HG02588 (cell line): ENCODE data around the gene TRIM26.
"Not testable (repeated sequence)": the region's sequence is repeated elsewhere in the genome, so short reads cannot be mapped to it uniquely, and the experiment has no call there.

Source experiments
- ATAC-seq: cut with Tn5 transposase; IDR thresholded peaks from one replicate; pipeline ENCODE4 v1.9.1; 2021; ENCODE audit warnings: mild to moderate bottlenecking, moderate library complexity; ENCODE audit not compliant: unreplicated experiment

Gene TRIM26

DNA sequence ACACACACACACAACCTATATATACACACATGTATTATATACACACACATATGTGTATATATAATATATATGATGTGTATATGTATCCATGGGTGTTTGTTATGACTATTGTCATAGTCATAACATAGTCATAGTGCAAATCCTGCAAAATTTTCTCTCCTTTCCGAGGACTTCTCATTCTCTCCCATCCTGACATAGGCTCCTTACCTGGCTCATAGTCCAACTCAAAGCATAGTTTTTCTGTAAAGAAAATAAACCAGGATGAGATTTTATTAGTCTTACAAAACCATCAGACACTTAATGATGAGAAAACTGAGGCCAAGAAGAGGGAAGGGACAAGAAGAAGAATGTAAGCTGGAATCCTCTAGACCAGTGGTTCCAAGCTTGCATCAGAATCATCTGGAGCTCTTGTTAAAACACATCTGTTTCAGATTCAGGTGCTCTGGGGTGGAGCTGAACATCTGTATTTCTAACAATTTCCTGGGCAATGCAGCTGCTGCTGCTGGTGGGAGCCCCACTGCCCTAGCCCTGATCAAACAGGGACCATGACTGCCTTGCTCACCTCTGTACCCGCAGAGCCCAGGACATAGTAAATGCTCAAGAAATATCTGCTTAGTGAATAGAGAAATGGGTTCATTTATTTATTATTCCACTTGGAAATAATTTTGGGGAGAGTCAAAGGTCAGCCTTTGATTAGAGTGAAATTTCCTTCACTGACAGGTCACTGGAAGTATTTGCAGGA lies 57.5 kb downstream of the TRIM26 start:
- ATAC-seq: no peak

DNA sequence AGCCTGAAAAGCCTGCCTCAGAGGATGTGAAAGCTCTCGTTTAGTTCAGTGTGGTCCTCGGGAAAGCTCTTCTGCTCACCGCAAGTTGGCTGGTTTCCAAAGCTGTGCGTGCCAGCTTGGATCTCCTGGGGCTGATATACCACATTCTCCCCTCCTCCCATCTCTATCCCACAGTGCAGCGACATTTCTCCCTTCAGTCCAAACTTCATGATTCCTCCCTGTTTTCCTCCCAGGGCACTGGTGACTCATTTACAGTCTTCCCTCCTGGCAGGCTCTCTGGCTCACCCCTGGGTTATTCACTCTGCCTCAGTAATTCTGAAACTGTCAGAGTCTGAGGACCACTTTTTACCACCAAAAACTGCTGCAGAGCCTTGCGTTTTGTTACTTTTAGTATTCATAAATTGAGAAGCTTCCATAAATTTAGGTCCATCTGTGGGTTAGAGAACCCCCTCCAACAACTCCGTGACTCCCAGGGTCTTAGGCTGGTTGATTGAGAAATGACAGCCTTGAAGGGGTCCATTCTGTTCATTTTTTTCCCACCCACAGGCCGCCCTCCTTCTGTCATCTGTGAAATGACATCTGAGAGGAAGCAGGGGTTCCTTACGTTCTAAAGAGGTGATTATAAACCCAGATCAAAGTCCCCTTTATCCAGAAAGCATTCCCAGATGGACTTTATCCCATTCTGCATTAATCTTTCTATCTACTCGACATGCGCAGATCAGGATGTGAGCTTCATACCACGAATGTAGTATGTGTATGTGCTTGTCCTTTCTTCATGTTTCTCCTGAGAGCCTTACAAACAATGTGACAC lies 58.3 kb downstream of the TRIM26 start:
- no peak for ATAC-seq

DNA sequence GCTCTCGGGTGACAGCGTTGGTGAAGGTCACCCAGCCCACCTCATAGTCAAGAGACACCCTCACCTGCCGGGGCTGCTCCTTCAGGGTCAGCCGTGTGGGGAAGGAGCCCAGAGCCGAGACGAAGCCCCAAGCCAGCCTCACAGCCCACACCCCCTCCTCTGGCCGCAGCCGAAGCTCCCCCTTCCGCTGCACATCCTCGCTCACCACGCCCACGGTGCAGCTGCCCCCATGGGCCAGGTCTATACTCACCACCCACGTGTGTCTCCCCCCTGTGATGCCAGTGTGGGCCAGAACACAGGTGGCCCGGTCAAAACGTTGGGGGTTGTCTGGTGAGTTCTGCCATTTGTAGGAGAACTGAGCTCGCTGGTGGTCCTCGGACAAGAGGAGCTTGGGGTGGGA lies 59.1 kb downstream of the TRIM26 start:
- no peak for ATAC-seq

DNA sequence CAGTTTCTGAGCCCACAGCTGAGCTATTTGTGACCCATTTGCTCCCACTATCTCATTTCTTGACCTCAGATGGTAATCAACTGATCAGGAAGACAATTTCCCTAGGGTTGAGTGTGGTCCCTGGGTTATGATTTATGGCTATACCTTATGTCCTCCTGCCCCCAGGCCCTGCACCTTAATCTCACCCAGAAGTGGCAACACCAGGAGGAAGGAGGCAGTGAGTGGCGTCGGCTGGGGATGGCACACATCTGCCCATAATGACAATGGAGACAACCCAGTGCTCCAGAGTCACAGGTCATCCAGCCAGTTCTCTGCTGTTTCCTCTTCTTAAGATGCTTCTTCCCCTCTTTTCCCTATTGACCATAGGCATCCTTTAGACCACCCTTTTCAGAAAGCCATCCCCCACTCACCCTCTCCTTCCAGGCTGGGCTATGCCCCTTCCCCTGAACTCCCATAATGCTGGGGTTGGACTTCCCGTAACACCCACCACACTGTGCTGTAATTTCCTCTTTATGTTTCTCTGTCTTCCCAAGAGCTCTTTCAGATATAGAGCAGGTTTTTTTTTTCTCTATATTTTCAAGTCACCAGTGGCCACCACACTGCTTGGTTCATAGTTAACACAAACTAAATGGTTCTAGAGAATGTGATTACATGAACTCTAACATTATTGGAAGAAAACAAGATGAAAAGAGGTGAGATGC lies 60.1 kb downstream of the TRIM26 start:
- no peak for ATAC-seq

DNA sequence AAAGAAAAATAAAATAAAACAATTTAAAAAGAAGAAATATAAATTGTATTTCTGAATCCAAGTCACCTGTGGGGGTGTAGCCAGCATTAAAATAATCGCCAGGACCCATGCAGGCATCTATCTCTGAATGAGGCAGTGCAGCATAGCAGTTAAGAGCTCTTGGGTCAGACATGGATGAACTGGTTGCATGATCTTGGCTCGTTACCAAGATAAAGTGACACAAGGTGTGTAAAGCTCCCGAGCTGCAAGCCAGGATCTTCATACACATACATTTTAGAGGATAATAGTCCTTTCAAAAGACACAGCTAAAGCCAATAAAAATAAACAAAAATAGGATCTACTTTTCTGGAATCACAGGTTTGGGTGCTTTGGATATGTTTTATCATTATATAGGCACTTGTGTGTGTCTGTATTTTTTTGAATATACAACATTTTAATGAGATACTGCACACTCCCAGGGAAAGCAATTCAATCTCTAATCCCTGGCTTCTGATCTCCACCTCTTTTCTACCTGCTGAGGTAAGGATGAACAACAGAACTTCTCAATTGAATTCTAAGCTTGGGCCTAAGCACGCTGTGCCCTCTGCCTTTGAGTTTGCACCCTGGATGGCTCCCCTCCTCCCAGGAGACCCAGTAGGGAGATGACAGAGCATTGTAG lies 61.1 kb downstream of the TRIM26 start:
- ATAC-seq: no peak

DNA sequence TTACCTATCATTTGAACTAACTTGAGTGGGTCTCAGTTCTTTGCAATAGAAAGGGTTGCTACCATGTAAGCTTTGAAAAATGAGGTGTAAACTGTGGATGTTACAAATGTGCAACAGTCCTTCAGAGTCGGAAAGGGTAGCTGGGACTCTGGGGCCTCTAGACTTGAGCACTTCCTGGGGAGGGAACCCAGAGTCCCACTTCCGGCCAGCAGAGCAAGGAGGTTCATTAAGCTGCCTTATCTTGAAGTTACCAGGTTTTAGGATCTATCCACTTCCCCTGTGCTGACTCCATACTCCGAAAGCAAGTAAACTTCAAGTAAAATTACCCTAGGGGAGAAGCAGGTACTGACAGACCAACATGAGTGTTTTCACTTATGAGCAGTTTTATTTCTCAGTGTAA lies 61.6 kb downstream of the TRIM26 start:
- ATAC-seq: no peak

DNA sequence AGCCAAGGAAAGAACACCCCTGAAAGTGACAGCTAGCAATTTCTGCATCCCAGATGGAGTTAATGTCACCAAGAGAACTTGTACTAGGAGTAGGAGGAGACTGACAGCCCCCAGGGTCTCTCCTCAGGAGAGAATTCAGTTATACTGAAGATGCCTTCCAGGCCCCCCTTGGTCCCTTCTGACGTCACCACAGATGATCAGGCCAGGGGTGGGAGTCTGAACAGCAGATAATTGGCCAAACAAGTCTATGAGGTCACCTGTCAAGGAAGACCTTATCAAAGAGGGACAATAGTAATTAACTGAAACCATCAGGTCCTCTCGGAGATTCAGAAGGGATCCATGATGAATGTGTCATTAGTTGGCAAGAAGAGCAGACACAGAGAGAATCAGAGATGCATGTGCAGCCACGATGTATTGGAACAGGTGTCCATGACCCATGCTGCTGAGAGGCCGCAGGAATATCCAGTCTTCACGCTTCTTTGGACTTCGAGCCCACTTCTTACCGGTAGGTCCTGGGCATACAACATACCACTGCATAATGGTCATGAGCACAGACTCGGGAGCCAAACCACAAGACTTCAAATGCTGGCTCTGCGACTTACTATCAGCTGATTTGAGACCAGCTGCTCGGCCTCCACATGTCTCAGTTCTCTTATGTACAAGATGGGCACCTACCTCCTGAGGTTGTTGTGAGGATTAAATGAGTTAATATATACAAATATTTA lies 62.4 kb downstream of the TRIM26 start:
- ATAC-seq: no peak

DNA sequence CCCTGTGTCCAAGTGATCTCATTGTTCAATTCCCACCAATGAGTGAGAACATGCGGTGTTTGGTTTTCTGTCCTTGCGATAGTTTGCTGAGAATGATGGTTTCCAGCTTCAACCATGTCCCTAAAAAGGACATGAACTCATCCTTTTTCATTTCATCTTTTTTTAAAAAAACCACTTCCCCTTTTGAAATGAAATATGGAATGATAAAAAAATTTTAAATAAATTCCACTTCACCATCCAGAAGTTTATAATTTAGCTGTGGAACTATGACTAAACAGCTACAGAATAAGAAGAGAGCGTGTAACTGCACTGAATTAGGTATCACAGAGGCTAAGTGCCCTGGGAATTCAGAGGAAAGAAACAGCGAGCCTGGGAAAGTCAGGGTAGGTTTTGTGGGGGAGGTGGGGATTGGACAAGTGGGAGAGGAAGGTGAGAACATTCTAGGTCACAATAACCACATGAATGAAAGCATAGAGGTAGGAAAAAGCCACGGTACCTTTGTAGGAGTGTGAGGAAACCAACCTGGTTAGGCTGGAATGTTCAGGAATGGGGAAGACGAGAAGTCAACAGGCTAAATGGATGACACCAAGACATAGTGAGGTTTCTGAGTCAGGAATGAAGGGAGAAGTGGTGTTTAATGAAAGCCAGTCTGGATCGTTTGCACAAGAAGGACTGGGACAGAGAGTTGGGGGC lies 63.2 kb downstream of the TRIM26 start:
- ATAC-seq: no peak

DNA sequence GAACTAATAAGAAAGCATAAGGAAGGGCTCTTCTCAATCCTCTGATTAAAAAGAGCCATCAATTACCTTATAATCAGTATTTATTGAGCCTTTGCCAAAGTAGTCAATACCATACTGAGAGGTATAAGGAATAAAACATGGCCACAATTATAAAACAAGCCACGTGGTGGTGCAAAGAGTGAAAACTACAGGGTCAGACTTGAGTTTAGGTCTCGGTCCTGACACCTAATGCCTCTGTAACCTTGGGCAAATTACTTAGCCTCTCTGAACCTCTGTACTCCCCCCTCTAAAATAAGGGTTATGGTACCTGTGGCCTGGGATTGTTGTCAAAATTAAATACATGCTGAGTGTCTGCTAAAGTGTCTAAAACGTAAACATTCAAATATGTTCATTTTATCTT lies 64.0 kb downstream of the TRIM26 start:
- ATAC-seq: no peak

DNA sequence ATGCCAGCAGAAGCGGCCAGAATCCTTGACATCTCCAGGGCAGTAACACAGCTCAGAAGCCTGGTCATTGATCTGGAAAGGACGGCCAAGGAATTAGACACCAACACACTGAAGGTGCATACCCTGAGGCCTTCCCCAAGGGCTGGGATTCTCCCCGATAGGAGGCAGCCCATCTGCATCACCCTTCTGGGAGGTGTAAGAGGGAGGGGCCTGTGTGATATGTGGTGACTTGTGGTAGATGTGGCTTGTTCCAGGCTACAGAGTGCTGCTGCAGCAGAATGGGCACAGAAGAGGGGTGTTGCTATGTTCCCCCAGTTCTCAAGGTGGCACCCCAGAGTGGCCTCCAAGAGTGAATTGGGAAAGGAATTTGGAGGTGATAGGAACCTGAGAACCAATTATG lies 66.1 kb downstream of the TRIM26 start:
- ATAC-seq: no peak

DNA sequence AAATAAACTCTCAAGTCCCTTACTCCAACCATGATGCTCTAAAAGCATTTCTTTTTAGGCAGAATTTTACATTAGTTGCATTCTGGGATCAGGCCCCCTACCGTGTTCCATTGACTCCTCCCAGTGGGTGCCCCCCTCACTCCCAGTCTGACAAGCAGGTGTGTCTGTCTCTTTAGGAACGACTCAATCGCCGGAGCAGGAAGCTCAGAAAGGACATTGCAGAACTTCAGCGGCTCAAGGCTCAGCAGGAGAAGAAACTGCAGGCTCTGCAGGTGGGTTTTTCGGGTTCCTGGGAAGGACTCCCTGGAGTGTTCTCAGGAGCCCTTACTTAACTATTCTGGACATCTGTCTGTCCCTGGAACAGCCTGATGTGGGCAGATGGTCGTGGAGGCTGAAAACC lies 67.4 kb downstream of the TRIM26 start:
- ATAC-seq: no peak

DNA sequence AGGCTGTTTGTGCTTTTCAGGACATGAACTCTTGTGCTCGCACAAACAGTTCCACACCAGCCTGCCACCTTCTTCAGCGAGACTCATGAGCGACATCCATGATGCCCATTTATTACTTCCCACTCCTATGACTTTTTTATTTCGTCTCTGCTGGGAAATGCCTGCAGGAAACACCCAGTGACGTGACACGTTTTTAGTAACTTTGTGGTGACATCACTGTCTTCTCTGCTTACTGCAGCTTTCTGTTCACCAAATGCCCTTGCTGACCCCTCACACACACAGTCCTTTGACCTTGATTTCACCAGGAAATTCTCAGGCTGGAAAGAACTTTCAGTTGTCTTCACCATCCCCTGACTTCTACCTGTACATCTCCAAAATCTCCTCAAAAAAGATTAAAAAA lies 68.4 kb downstream of the TRIM26 start:
- ATAC-seq: no peak

DNA sequence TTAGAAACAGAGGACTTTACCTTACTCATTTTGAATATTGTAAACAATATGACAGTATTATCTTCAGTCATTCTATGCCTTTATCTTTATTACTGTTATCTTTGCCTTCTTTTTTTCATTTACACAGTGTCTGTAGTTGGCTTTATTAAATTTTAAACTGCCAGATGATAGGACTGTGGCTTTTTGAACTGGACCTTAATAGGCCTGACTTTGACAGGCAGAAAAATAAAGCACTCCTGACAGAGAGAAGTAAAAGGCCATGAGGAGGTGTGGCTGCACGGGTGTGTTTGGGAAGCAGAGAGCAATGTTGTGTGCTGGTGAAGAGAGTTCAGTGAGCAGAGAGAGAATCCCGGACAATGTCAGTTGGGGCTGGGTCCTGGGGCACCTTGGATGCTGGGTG lies 69.4 kb downstream of the TRIM26 start:
- ATAC-seq: no peak

DNA sequence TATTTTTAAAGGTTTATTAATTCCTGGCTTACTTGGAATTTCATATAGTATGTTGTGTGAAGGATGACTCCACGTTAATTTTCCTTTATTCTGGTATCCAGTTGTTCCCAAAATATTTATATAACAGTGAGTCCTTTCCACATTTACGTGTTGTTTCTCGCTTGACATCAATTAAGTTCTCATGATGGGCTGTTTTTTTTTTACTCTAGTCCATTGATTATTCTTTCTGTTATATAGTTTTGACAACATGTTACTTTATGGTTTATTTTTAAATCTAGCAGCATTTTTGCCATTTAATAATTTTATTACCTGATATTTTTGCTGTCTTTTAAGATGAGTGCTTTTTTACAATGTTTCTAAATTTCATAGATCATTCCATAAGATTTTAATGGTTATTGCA lies 70.5 kb downstream of the TRIM26 start:
- no peak for ATAC-seq

DNA sequence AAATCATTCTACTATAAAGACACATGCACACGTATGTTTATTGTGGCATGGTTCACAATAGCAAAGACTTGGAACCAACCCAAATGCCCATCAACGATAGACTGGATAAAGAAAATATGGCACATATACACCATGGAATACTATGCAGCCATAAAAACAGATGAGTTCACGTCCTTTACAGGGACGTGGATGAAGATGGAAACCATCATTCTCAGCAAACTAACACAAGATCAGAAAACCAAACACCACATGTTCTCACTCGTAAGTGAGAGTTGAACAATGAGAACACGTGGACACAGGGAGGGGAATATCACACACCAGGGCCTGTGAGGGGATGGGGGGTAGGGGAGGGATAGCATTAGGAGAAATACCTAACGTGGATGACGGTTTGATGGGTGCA lies 73.0 kb downstream of the TRIM26 start:
- not testable (repeated sequence) for ATAC-seq

DNA sequence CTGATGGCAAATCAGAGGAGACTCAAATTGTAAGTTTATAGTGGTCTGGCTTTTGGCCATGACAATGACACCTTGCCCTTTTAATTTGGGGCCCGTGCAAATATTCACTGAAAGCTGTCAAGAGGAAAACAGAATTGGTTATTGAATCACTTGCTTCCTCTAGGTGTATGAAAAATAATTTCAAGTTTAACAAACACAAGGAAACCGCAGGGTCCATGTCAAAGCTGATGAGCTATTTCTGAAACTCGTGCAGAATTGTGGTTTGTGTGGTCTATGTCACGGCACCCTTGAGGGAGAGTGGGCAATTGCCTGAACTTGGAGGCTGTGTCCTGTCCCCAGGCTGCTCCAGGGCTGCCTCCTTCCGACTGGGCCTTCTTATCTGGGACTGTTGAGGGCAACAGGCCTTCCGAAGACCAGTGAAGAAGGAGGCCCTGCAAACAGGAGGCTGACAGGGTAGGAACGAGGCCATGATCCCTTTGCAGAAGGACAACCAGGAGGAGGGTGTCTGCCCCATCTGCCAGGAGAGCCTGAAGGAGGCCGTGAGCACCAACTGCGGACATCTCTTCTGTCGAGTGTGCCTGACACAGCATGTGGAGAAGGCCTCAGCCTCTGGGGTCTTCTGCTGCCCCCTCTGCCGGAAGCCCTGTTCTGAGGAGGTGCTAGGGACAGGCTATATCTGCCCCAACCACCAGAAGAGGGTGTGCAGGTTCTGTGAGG lies 76.5 kb downstream of the TRIM26 start:
- no peak for ATAC-seq

DNA sequence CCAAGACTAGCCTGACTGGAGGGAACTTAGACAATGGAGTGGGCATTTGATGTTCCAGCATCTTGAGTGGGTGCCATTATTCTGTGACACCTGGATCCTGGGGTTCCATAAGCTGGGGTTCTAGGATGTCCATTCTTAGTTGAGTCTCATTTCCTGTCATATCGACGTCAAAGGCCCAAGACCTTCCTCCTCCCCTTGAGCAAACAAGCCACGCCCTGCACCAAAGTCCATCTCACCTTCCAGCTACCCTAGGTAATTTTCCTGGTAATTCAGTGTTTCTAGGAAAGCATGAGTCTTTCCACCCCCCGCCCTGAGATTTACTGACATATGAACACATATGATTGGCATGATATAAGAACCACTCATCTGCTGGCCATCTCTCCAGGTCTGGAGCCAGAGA lies 77.4 kb downstream of the TRIM26 start, which contains the start of gene TRIM40:
TRIM40 (plus strand) TSS at position 384 of the 400 bp plus-strand sequence. CDS start 897 bp downstream, outside the sequence.
- no peak for ATAC-seq

DNA sequence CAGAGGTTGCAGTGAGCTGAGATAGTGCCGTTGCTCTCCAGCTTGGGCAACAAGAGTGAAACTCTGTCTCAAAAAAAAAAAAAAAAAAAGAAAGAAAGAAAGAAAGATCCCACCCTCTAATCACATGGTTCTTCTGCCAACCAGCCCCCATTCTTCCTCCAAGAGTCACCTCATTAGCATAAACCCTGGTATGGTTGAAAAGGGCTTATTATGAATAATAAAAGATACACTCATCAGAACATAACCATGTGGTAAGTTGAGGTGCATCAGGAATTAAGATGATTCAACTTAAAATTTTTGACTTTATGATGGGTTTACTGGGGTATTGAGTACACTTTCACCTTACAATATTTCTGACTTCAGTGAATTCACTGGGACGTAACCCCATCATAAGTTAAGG lies 78.1 kb downstream of the TRIM26 start:
- ATAC-seq: no peak
